Activated naive CD8-positive, alpha-beta T cell treated with anti-CD3 and anti-CD28 coated beads, Interleukin-2, amount 10 ng/mL, durations not matched to agents 7 days and 5 days (primary cell): ENCODE results near the gene MYOG. TPM values are rescaled to one million over a fixed set of nuclear protein-coding genes. Genes with fewer than 3 reads are reported as not detected.

Source experiments
- ATAC-seq: fragments of 150-1000 bp; cut with Tn5 transposase; one replicate; pipeline ENCODE4 v1.10.0; 2021; ENCODE audit warnings: low read depth, moderate library complexity
- POLR2A ChIA-PET: fragments of 350-600 bp; sonication (Branson Sonifier 250); formaldehyde crosslinking; loops from one replicate; lab custom pipeline; 2021; ENCODE audit warnings: antibody characterized with exemption; lab: Charles Lee
- DNase-seq: peaks from one replicate; pipeline ENCODE4 v3.0.0; 2021
- H3K27ac Mint-ChIP-seq: one replicate; pipeline ENCODE4 v1.8.0; 2022; ENCODE audit warnings: mild to moderate bottlenecking, mixed read lengths
- H3K27me3 Mint-ChIP-seq: one replicate; pipeline ENCODE4 v1.8.0; 2022; ENCODE audit warnings: mild to moderate bottlenecking, moderate library complexity, mixed read lengths
- H3K36me3 Mint-ChIP-seq: one replicate; pipeline ENCODE4 v1.8.0; 2021; ENCODE audit warnings: mild to moderate bottlenecking, mixed read lengths
- H3K4me1 Mint-ChIP-seq: one replicate; pipeline ENCODE4 v1.8.0; 2021; ENCODE audit warnings: mixed read lengths
- H3K4me3 Mint-ChIP-seq: one replicate; pipeline ENCODE4 v1.8.0; 2022; ENCODE audit warnings: mild to moderate bottlenecking, moderate library complexity, mixed read lengths
- H3K9me3 Mint-ChIP-seq: one replicate; pipeline ENCODE4 v1.8.0; 2021; ENCODE audit warnings: mixed read lengths
- total RNA-seq, 2 experiments: library from RNA; stranded (reverse); gene quantifications; one replicate each; pipeline ENCODE4 v1.2.3, GENCODE V29; 2021

The MYOG gene
- total RNA-seq, result not detected

- H3K4me3 Mint-ChIP-seq, result no peak within 1 kb of the TSS
- no peak within 1 kb of the TSS for H3K27ac Mint-ChIP-seq
- DNase-seq (no peak), ATAC-seq (no peak)
- peaks cover 2% of the 10 kb centered on the region for H3K4me1 Mint-ChIP-seq
- peaks cover 2% of the 10 kb centered on the region for H3K27me3 Mint-ChIP-seq
- POLR2A ChIA-PET, result no interaction called here
- no peaks in the 10 kb centered on the region for H3K36me3 Mint-ChIP-seq
- H3K9me3 Mint-ChIP-seq, result no peaks in the 10 kb centered on the region
Measured at GRCh38 chr1:203085528-203086406, at the start of gene MYOG. Gene MYOG, minus strand, starts transcription at chr1:203086012. Its CDS starts 51 bp downstream, at chr1:203085961.

GRCh38 chr1:203133970-203134725, 48.3 kb upstream of the MYOG start:
- Mint-ChIP-seq H3K4me3 (no peak overlapping the region), H3K27ac (no peak overlapping the region), H3K4me1 (peaks cover 9% of the 10 kb centered on the region), H3K9me3 (no peaks in the 10 kb centered on the region), H3K36me3 (no peaks in the 10 kb centered on the region), H3K27me3 (peaks cover 19% of the 10 kb centered on the region)
- POLR2A ChIA-PET, result no interaction called here
- ATAC-seq, result no peak
- no peak for DNase-seq

GRCh38 chr1:203131548-203132200, 45.9 kb upstream of the MYOG start:
- Mint-ChIP-seq H3K4me1 (peaks cover 12% of the 10 kb centered on the region), H3K4me3 (no peak overlapping the region), H3K27ac (no peak overlapping the region), H3K27me3 (peaks cover 41% of the 10 kb centered on the region), H3K36me3 (no peaks in the 10 kb centered on the region), H3K9me3 (no peaks in the 10 kb centered on the region)
- DNase-seq, result no peak
- ATAC-seq, result no peak
- POLR2A ChIA-PET, result no interaction called here

- Mint-ChIP-seq H3K4me3 (no peak overlapping the region), H3K36me3 (no peaks in the 10 kb centered on the region), H3K27me3 (peaks cover 47% of the 10 kb centered on the region), H3K9me3 (no peaks in the 10 kb centered on the region), H3K27ac (no peak overlapping the region), H3K4me1 (peaks cover 3% of the 10 kb centered on the region)
- POLR2A ChIA-PET, result no interaction called here
- no peak for DNase-seq
- ATAC-seq, result no peak
Measured at GRCh38 chr1:203130358-203130985, 44.7 kb upstream of the MYOG start.

GRCh38 chr1:203129501-203130231, 43.9 kb upstream of the MYOG start:
- Mint-ChIP-seq H3K9me3 (no peaks in the 10 kb centered on the region), H3K27me3 (peaks cover 48% of the 10 kb centered on the region), H3K36me3 (no peaks in the 10 kb centered on the region), H3K4me3 (no peak overlapping the region), H3K4me1 (peaks cover 3% of the 10 kb centered on the region), H3K27ac (no peak overlapping the region)
- no peak for ATAC-seq
- POLR2A ChIA-PET, result no interaction called here
- DNase-seq, result no peak

- DNase-seq (no peak), ATAC-seq (no peak)
- POLR2A ChIA-PET, result no interaction called here
- peaks cover 7% of the 10 kb centered on the region for H3K4me1 Mint-ChIP-seq
- H3K9me3 Mint-ChIP-seq, result no peaks in the 10 kb centered on the region
- H3K27ac Mint-ChIP-seq, result no peak overlapping the region
- peaks cover 53% of the 10 kb centered on the region for H3K27me3 Mint-ChIP-seq
- H3K36me3 Mint-ChIP-seq, result no peaks in the 10 kb centered on the region
- no peak overlapping the region for H3K4me3 Mint-ChIP-seq
Measured at GRCh38 chr1:203128716-203129500, 43.1 kb upstream of the MYOG start.

GRCh38 chr1:203128431-203128715, 42.6 kb upstream of the MYOG start:
- Mint-ChIP-seq H3K36me3 (no peaks in the 10 kb centered on the region), H3K4me1 (peaks cover 9% of the 10 kb centered on the region), H3K27ac (no peak overlapping the region), H3K9me3 (no peaks in the 10 kb centered on the region), H3K27me3 (peaks cover 53% of the 10 kb centered on the region), H3K4me3 (no peak overlapping the region)
- no peak for DNase-seq
- POLR2A ChIA-PET, result no interaction called here
- ATAC-seq, result no peak

- no peaks in the 10 kb centered on the region for H3K36me3 Mint-ChIP-seq
- peaks cover 9% of the 10 kb centered on the region for H3K4me1 Mint-ChIP-seq
- peaks cover 54% of the 10 kb centered on the region for H3K27me3 Mint-ChIP-seq
- ATAC-seq (peak; percentile 48), DNase-seq (no peak)
- no peak within 1 kb of the TSS for H3K27ac Mint-ChIP-seq
- POLR2A ChIA-PET, result no interaction called here
- H3K4me3 Mint-ChIP-seq, result peak within 1 kb of the TSS; percentile 27
- no peaks in the 10 kb centered on the region for H3K9me3 Mint-ChIP-seq
Measured at GRCh38 chr1:203127666-203128430, 42.0 kb upstream of the MYOG start, which contains the start of gene ADORA1. Gene ADORA1, plus strand, starts transcription at chr1:203127726. Its CDS starts 1,116 bp downstream, at chr1:203128842.

GRCh38 chr1:203126866-203127665, 41.3 kb upstream of the MYOG start:
- H3K27me3 Mint-ChIP-seq, result peaks cover 56% of the 10 kb centered on the region
- no peak for DNase-seq

GRCh38 chr1:203126151-203126865, 40.5 kb upstream of the MYOG start:
- DNase-seq (no peak), ATAC-seq (no peak)
- Mint-ChIP-seq H3K4me1 (peaks cover 17% of the 10 kb centered on the region), H3K36me3 (no peaks in the 10 kb centered on the region), H3K4me3 (no peak overlapping the region), H3K27ac (no peak overlapping the region), H3K27me3 (peaks cover 61% of the 10 kb centered on the region), H3K9me3 (no peaks in the 10 kb centered on the region)
- POLR2A ChIA-PET, result no interaction called here

More at GRCh38 chr1:203126866-203127665, 41.3 kb upstream of the MYOG start:
- ATAC-seq, result no peak
- H3K36me3 Mint-ChIP-seq, result no peaks in the 10 kb centered on the region
- peak overlapping the region; percentile 27 for H3K4me3 Mint-ChIP-seq
- H3K9me3 Mint-ChIP-seq, result no peaks in the 10 kb centered on the region
- H3K4me1 Mint-ChIP-seq, result peaks cover 11% of the 10 kb centered on the region
- no peak overlapping the region for H3K27ac Mint-ChIP-seq
- POLR2A ChIA-PET, result no interaction called here
